ENCODE data around the gene GHR. TPM values are rescaled to one million over a fixed set of nuclear protein-coding genes. Genes with fewer than 3 reads are reported as not detected.

GHR gene
- total RNA-seq, 1 donor from 2014 or later: 0.61 TPM

GRCh38 chr5:42390115-42390514, 33.1 kb upstream of the GHR start:
- DNase-seq (ENCODE audit: low read depth, low spot score): no peak
- Mint-ChIP-seq H3K4me1 (no peaks in the 10 kb centered on the region), H3K9me3 (peaks cover 6% of the 10 kb centered on the region), H3K4me3 (no peak overlapping the region), H3K27ac (ENCODE audit: unreplicated experiment) (no peak overlapping the region), H3K36me3 (ENCODE audit: low read depth) (no peaks in the 10 kb centered on the region), H3K27me3 (ENCODE audit: low read depth) (no peaks in the 10 kb centered on the region)
- TF ChIP-seq CTCF (conservative IDR thresholded peaks at IDR 0.05): no peak

- H3K36me3 Mint-ChIP-seq (ENCODE audit: low read depth): no peaks in the 10 kb centered on the region
- H3K9me3 Mint-ChIP-seq: peaks cover 6% of the 10 kb centered on the region
- H3K27me3 Mint-ChIP-seq (ENCODE audit: low read depth): no peaks in the 10 kb centered on the region
- TF ChIP-seq CTCF (conservative IDR thresholded peaks at IDR 0.05): no peak
- H3K4me1 Mint-ChIP-seq: no peaks in the 10 kb centered on the region
- DNase-seq (ENCODE audit: low read depth, low spot score): no peak
- H3K27ac Mint-ChIP-seq (ENCODE audit: unreplicated experiment): no peak overlapping the region
- H3K4me3 Mint-ChIP-seq: no peak overlapping the region
Measured at GRCh38 chr5:42392917-42393316, 30.3 kb upstream of the GHR start.

- Mint-ChIP-seq H3K27me3 (ENCODE audit: low read depth) (peaks cover 5% of the 10 kb centered on the region), H3K4me1 (no peaks in the 10 kb centered on the region), H3K36me3 (ENCODE audit: low read depth) (no peaks in the 10 kb centered on the region), H3K9me3 (peaks cover 6% of the 10 kb centered on the region), H3K27ac (ENCODE audit: unreplicated experiment) (no peak overlapping the region), H3K4me3 (no peak overlapping the region)
- DNase-seq (ENCODE audit: low read depth, low spot score): no peak
- TF ChIP-seq CTCF (conservative IDR thresholded peaks at IDR 0.05): no peak
Measured at GRCh38 chr5:42396111-42396510, 27.1 kb upstream of the GHR start.

GRCh38 chr5:42397267-42397666, 26.0 kb upstream of the GHR start:
- H3K4me3 Mint-ChIP-seq: no peak overlapping the region
- H3K27ac Mint-ChIP-seq (ENCODE audit: unreplicated experiment): no peak overlapping the region
- H3K9me3 Mint-ChIP-seq: peaks cover 6% of the 10 kb centered on the region
- no peak for DNase-seq (ENCODE audit: low read depth, low spot score)
- TF ChIP-seq CTCF (conservative IDR thresholded peaks at IDR 0.05): no peak
- H3K4me1 Mint-ChIP-seq: no peaks in the 10 kb centered on the region
- no peaks in the 10 kb centered on the region for H3K36me3 Mint-ChIP-seq (ENCODE audit: low read depth)
- peaks cover 5% of the 10 kb centered on the region for H3K27me3 Mint-ChIP-seq (ENCODE audit: low read depth)

- Mint-ChIP-seq H3K4me1 (no peaks in the 10 kb centered on the region), H3K27me3 (ENCODE audit: low read depth) (peaks cover 9% of the 10 kb centered on the region), H3K4me3 (no peak overlapping the region), H3K9me3 (no peaks in the 10 kb centered on the region), H3K27ac (ENCODE audit: unreplicated experiment) (no peak overlapping the region), H3K36me3 (ENCODE audit: low read depth) (no peaks in the 10 kb centered on the region)
- TF ChIP-seq CTCF (conservative IDR thresholded peaks at IDR 0.05): no peak
- DNase-seq (ENCODE audit: low read depth, low spot score): no peak
Measured at GRCh38 chr5:42399702-42400101, 23.5 kb upstream of the GHR start.

GRCh38 chr5:42400474-42400873, 22.8 kb upstream of the GHR start:
- H3K4me1 Mint-ChIP-seq: no peaks in the 10 kb centered on the region
- TF ChIP-seq CTCF (conservative IDR thresholded peaks at IDR 0.05): no peak
- H3K9me3 Mint-ChIP-seq: no peaks in the 10 kb centered on the region
- no peaks in the 10 kb centered on the region for H3K36me3 Mint-ChIP-seq (ENCODE audit: low read depth)
- H3K27ac Mint-ChIP-seq (ENCODE audit: unreplicated experiment): no peak overlapping the region
- no peak overlapping the region for H3K4me3 Mint-ChIP-seq
- DNase-seq (ENCODE audit: low read depth, low spot score): no peak
- H3K27me3 Mint-ChIP-seq (ENCODE audit: low read depth): peaks cover 11% of the 10 kb centered on the region

Data from neural crest cell (in vitro differentiated cells).